Mesenchymal stem cell (in vitro differentiated cells and primary cell): ENCODE results near the gene DNAH8.

Experiments used
- DNase-seq: peaks from one replicate; pipeline ENCODE4 v3.0.0-alpha.2; 2013
- H2AFZ ChIP-seq: one replicate; pipeline ENCODE4 v1.6.1; 2013; ENCODE audit warnings: low read depth, mild to moderate bottlenecking, control low read depth, inconsistent platforms, low read length, moderate library complexity
- H2AK5ac ChIP-seq: 2 replicates; pipeline ENCODE4 v1.6.1; 2013; ENCODE audit warnings: low read length, moderate library complexity, mild to moderate bottlenecking, inconsistent platforms; ENCODE audit not compliant: severe bottlenecking
- H2BK120ac ChIP-seq: one replicate; pipeline ENCODE4 v1.6.1; 2013; ENCODE audit warnings: low read depth, mild to moderate bottlenecking, inconsistent platforms, low read length, moderate library complexity
- H2BK12ac ChIP-seq, 2 experiments: one replicate each; pipeline ENCODE4 v1.6.1; 2013; ENCODE audit warnings: inconsistent platforms in 2 of 2, low read length in 2 of 2, mild to moderate bottlenecking in 2 of 2, moderate library complexity in 2 of 2, control low read depth in 1 of 2
- H2BK15ac ChIP-seq: one replicate; pipeline ENCODE4 v1.6.1; 2013; ENCODE audit warnings: mild to moderate bottlenecking, low read depth, inconsistent platforms; ENCODE audit not compliant: poor library complexity, severe bottlenecking
- H2BK5ac ChIP-seq: 2 replicates; pipeline ENCODE4 v1.6.1; 2013; ENCODE audit warnings: low read depth, mild to moderate bottlenecking, low read length, control low read depth, inconsistent platforms; ENCODE audit not compliant: poor library complexity, severe bottlenecking
- H3K14ac ChIP-seq, 2 experiments: one replicate each; pipeline ENCODE4 v1.6.1; 2013; ENCODE audit warnings: inconsistent platforms in 2 of 2, low read length in 2 of 2, control low read depth in 1 of 2, mild to moderate bottlenecking in 1 of 2, moderate library complexity in 1 of 2
- H3K18ac ChIP-seq, 2 experiments: one replicate each; pipeline ENCODE4 v1.6.1; 2013; ENCODE audit warnings: inconsistent platforms in 2 of 2, low read length in 2 of 2, control low read depth in 1 of 2, low read depth in 1 of 2, mild to moderate bottlenecking in 1 of 2
- H3K23ac ChIP-seq, 2 experiments: one replicate each; pipeline ENCODE4 v1.6.1; 2013; ENCODE audit warnings: inconsistent platforms in 2 of 2, low read length in 2 of 2, mild to moderate bottlenecking in 2 of 2, moderate library complexity in 2 of 2, control low read depth in 1 of 2
- H3K27ac ChIP-seq: 2 replicates; pipeline ENCODE4 v1.5.1; 2013; ENCODE audit warnings: mild to moderate bottlenecking, moderate library complexity, low read length, control low read depth, inconsistent platforms; ENCODE audit not compliant: poor library complexity, severe bottlenecking
- H3K27me3 ChIP-seq, 2 experiments: 2 replicates each; pipeline versions ENCODE4 v1.6.1 to v1.7.0; 2013; ENCODE audit warnings: low read length in 2 of 2, mild to moderate bottlenecking in 2 of 2, moderate library complexity in 2 of 2, control low read depth in 1 of 2, inconsistent platforms in 1 of 2; ENCODE audit not compliant: control insufficient read depth in 1 of 2, insufficient read depth in 1 of 2
- H3K36me3 ChIP-seq, 2 experiments: 2 replicates each; pipeline versions ENCODE4 v1.6.1 to v1.7.0; 2013; ENCODE audit warnings: low read length in 2 of 2, control low read depth in 1 of 2, inconsistent platforms in 1 of 2, low read depth in 1 of 2, mild to moderate bottlenecking in 1 of 2; ENCODE audit not compliant: insufficient read depth in 2 of 2, control insufficient read depth in 1 of 2
- H3K4ac ChIP-seq, 2 experiments: one replicate each; pipeline ENCODE4 v1.6.1; 2013; ENCODE audit warnings: inconsistent platforms in 2 of 2, low read length in 2 of 2, mild to moderate bottlenecking in 2 of 2, moderate library complexity in 2 of 2, control low read depth in 1 of 2, low read depth in 1 of 2
- H3K4me1 ChIP-seq: 2 replicates; pipeline ENCODE4 v1.6.1; 2013; ENCODE audit warnings: low read depth, low read length, control low read depth; ENCODE audit not compliant: control insufficient read depth, insufficient read depth
- H3K4me2 ChIP-seq: 2 replicates; pipeline ENCODE4 v1.6.1; 2013; ENCODE audit warnings: low read length, mild to moderate bottlenecking, inconsistent platforms; ENCODE audit not compliant: poor library complexity, severe bottlenecking
- H3K4me3 ChIP-seq, 2 experiments: 2 replicates each; pipeline versions ENCODE4 v1.5.1 to v1.7.0; 2013; ENCODE audit warnings: low read length in 2 of 2, mild to moderate bottlenecking in 2 of 2, control low read depth in 1 of 2, low read depth in 1 of 2; ENCODE audit not compliant: insufficient read depth in 1 of 2
- H3K79me1 ChIP-seq: replicated peaks from 2 replicates; pipeline ENCODE4 v1.6.1; 2013; ENCODE audit warnings: mild to moderate bottlenecking, control low read depth, low read length, inconsistent platforms; ENCODE audit not compliant: poor library complexity, severe bottlenecking
- H3K9ac ChIP-seq: 2 replicates; pipeline ENCODE4 v1.7.0; 2013; ENCODE audit warnings: mild to moderate bottlenecking, low read length, moderate library complexity
- H3K9me3 ChIP-seq: 2 replicates; pipeline ENCODE4 v1.7.0; 2013; ENCODE audit warnings: mild to moderate bottlenecking, low read length; ENCODE audit not compliant: control insufficient read depth
- H4K8ac ChIP-seq: one replicate; pipeline ENCODE4 v1.6.1; 2013; ENCODE audit warnings: inconsistent platforms, mild to moderate bottlenecking, low read length, moderate library complexity
- H4K91ac ChIP-seq: one replicate; pipeline ENCODE4 v1.6.1; 2013; ENCODE audit warnings: mild to moderate bottlenecking, low read length, inconsistent platforms
- WGBS: methylation state at CpG from one replicate; pipeline ENCODE4 v1.1.7; 2013; ENCODE audit warnings: mixed read lengths; 5-methylcytosine and 5-hydroxymethylcytosine counted together

The DNAH8 gene

GRCh38 chr6:38779310-38780062 is 64.4 kb downstream of the DNAH8 start:
- H2AFZ ChIP-seq: no peak overlapping the region
- no peak overlapping the region for H2AK5ac ChIP-seq
- H3K79me1 ChIP-seq: no peaks in the 10 kb centered on the region
- no peak overlapping the region for H2BK5ac ChIP-seq
- no peak overlapping the region for H3K27ac ChIP-seq
- H3K14ac ChIP-seq: no peak overlapping the region
- no peak overlapping the region for H4K8ac ChIP-seq
- H2BK120ac ChIP-seq: no peak overlapping the region
- H3K9me3 ChIP-seq: no peaks in the 10 kb centered on the region
- H2BK12ac ChIP-seq: no peak overlapping the region
- H3K27me3 ChIP-seq: peaks cover 0 to 28% of the 10 kb centered on the region in 2 experiments
- no peaks in the 10 kb centered on the region for H3K36me3 ChIP-seq
- no peak overlapping the region for H3K23ac ChIP-seq
- no peak overlapping the region for H3K4ac ChIP-seq
- no peak overlapping the region for H4K91ac ChIP-seq
- no peak overlapping the region for H3K18ac ChIP-seq
- DNase-seq: no peak
- no peak overlapping the region for H2BK15ac ChIP-seq
- no peak overlapping the region for H3K4me2 ChIP-seq
- no peak overlapping the region for H3K4me3 ChIP-seq
- H3K4me1 ChIP-seq: no peaks in the 10 kb centered on the region
- H3K9ac ChIP-seq: no peak overlapping the region
- WGBS: 90% methylated on average over 2 of the region's 4 CpGs

DNA sequence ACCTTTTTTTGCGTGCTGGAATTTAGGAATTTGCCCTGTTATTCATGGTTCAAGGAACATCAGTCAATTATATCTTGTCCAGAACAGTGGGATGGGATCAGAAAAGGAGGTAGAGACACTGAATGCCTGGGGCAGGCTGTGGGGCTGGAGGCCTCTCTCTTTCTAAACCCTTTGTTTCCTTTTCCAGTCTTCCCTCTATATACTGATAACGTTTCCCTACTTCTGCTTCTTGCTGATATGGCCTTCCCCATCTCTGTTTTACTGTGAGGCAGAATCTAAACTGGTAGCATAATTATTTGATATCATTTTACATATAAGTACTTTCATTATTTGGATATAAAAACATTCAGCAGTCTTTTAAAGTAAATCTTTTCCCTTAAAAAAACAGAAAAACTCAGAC is 67.5 kb downstream of the DNAH8 start:
- no peaks in the 10 kb centered on the region for H3K36me3 ChIP-seq
- no peak overlapping the region for H3K4me2 ChIP-seq
- H3K4ac ChIP-seq: no peak overlapping the region
- no peak overlapping the region for H3K27ac ChIP-seq
- DNase-seq: no peak
- H2BK5ac ChIP-seq: no peak overlapping the region
- no peaks in the 10 kb centered on the region for H3K79me1 ChIP-seq
- H3K14ac ChIP-seq: no peak overlapping the region
- H3K9ac ChIP-seq: no peak overlapping the region
- no peak overlapping the region for H2AFZ ChIP-seq
- no peak overlapping the region for H2BK120ac ChIP-seq
- H3K27me3 ChIP-seq: peaks cover 0 to 29% of the 10 kb centered on the region in 2 experiments
- WGBS: 100% methylated on average over 1 of the region's 2 CpGs
- H2AK5ac ChIP-seq: no peak overlapping the region
- no peaks in the 10 kb centered on the region for H3K4me1 ChIP-seq
- no peak overlapping the region for H3K18ac ChIP-seq
- H2BK15ac ChIP-seq: no peak overlapping the region
- H3K23ac ChIP-seq: no peak overlapping the region
- H3K9me3 ChIP-seq: no peaks in the 10 kb centered on the region
- no peak overlapping the region for H4K91ac ChIP-seq
- H2BK12ac ChIP-seq: no peak overlapping the region
- H4K8ac ChIP-seq: no peak overlapping the region
- no peak overlapping the region for H3K4me3 ChIP-seq

DNA sequence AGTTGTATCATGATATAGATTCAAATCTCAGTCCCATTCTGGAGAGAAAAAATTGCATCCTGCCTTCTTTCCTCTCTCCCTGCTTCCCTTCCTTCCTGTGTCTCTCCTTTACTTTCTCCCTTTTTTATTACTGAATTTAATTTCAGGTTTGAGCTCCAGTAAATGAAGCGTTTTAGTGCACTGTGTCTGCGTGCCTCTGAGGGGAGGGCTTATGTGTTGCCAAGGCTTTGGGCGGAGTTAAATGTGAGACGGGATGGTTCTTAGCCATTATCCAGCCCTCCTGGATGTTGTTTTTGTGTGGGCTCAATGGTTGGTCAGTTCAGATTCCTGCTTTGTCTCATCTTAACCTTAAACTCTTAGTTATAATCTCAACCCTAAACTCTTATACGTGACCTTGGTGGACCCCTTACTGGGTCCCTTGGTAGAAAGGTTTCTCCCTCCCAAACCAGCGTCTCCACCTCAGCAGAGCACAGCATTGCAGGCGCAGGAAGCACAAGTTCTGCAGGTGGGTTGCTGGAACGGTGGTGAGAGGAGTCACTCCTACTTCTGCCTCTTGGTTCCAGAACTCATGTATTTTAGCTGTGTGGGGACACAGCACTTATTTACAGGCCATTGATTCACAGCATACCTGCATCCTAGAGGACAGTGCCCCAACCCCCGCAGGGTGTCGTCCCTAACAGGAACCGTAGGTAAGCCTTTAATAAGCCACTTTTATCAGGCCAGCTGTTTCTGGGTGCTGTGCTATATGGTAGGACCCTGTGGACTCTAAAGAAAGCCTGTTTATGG is 68.5 kb downstream of the DNAH8 start:
- no peak for DNase-seq
- Histone ChIP-seq H2BK15ac (no peak overlapping the region), H3K4ac (no peak overlapping the region), H3K27me3 (peaks cover 0 to 29% of the 10 kb centered on the region in 2 experiments), H2BK5ac (no peak overlapping the region), H2BK120ac (no peak overlapping the region), H2BK12ac (no peak overlapping the region), H2AK5ac (no peak overlapping the region), H3K79me1 (no peaks in the 10 kb centered on the region), H3K9ac (no peak overlapping the region), H3K4me1 (no peaks in the 10 kb centered on the region), H3K4me3 (no peak overlapping the region), H3K14ac (no peak overlapping the region), H4K91ac (no peak overlapping the region), H3K23ac (no peak overlapping the region), H3K36me3 (no peaks in the 10 kb centered on the region), H3K9me3 (no peaks in the 10 kb centered on the region), H3K18ac (no peak overlapping the region), H3K4me2 (no peak overlapping the region), H4K8ac (no peak overlapping the region), H3K27ac (no peak overlapping the region), H2AFZ (no peak overlapping the region)
- WGBS: 61% methylated on average over 9 of the region's 11 CpGs

DNA sequence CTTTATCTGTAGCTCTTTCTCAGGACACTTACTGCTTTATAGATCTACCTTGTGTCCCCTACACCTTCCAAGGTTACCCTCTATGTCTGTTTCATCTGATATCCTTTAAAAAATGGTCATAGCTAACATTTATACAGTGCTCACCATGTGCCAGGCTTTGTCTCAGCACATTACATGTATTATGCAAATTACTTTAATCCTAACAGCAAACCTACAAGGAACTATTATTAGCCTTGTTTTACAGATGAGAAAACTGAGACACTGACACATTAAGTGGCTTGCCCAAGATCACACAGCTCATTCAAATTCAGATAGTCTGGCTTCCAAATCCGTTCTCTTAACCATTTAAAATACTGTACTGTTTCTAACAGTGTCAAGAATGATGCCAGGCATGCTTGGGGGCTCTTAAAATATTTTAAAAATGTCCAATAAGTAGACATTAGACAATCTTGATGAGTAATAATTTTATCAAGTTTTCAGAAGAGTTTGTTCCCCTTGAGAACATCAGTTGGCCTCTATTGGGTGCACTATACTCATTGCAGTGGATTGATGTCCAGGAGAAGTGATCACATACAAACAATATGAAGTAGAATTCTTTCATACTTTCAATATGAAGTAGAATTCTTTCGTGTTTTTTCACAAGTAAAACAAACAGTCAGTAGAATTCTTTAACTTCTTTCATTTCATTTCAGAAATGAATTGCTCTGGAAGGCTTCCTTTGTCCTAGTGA is 69.6 kb downstream of the DNAH8 start:
- no peak overlapping the region for H3K4me3 ChIP-seq
- no peak overlapping the region for H3K23ac ChIP-seq
- no peaks in the 10 kb centered on the region for H3K79me1 ChIP-seq
- no peak overlapping the region for H2BK5ac ChIP-seq
- no peak overlapping the region for H4K8ac ChIP-seq
- H2BK12ac ChIP-seq: no peak overlapping the region
- no peak overlapping the region for H3K27ac ChIP-seq
- no peak overlapping the region for H4K91ac ChIP-seq
- H3K4ac ChIP-seq: no peak overlapping the region
- no peak overlapping the region for H3K14ac ChIP-seq
- no peak overlapping the region for H2BK15ac ChIP-seq
- no peak overlapping the region for H3K9ac ChIP-seq
- no CpG with 5 or more reads among the region's 2 CpGs for WGBS
- no peaks in the 10 kb centered on the region for H3K36me3 ChIP-seq
- no peak overlapping the region for H2BK120ac ChIP-seq
- H3K9me3 ChIP-seq: no peaks in the 10 kb centered on the region
- H3K27me3 ChIP-seq: peaks cover 0 to 20% of the 10 kb centered on the region in 2 experiments
- no peak overlapping the region for H2AK5ac ChIP-seq
- no peak overlapping the region for H2AFZ ChIP-seq
- no peaks in the 10 kb centered on the region for H3K4me1 ChIP-seq
- no peak overlapping the region for H3K18ac ChIP-seq
- DNase-seq: no peak
- H3K4me2 ChIP-seq: no peak overlapping the region
